ENCODE results near the gene MTCP1. TPM values are rescaled to one million over a fixed set of nuclear protein-coding genes. Genes with fewer than 3 reads are reported as not detected.
A peak's percentile ranks its signal among the peaks of the same experiment; 100 is the strongest.

Gene MTCP1
- total and polyA plus RNA-seq, 10 of the 15 experiments (the other 5 are each of a cell fraction or from before 2014, with no cell fraction given): 16.6 to 74.0 (median 30.9) TPM

GRCh38 chrX:155028877-155029291, 42.1 kb downstream of the MTCP1 start (continued):
- TF ChIP-seq NR2C1 (IDR thresholded peaks at IDR 0.05) (no peak), MYC (IDR thresholded peaks at IDR 0.05; ENCODE audit: insufficient read depth, insufficient read length, insufficient replicate concordance, low read length, severe bottlenecking) (no peak), EED (IDR thresholded peaks at IDR 0.05; ENCODE audit: low read depth) (no peak), ETV6 (conservative IDR thresholded peaks at IDR 0.05 in 1 of 2, IDR thresholded peaks at IDR 0.05 in 1 of 2; ENCODE audit: borderline replicate concordance in 1 of 2, low read depth in 1 of 2) (no peak), SP1 (IDR thresholded peaks at IDR 0.05; ENCODE audit: low read depth, low read length) (no peak)

- ChIA-PET POLR2A (interaction anchor here (1.0 to 2.9 kb wide), 3 partner anchors 38 to 42 kb away, joined by 3 to 32 read pairs (median 6); partner anchors contain the start of genes CMC4 and MTCP1), RAD21 (ENCODE audit: unreplicated experiment) (interaction anchor here (1.0 kb wide), 2 partner anchors 36 to 42 kb away, joined by 3 to 4 read pairs; no protein-coding TSS in a partner anchor), SMC1A (ENCODE audit: uncharacterized antibody, unreplicated experiment) (interaction anchor here (1.0 to 3.3 kb wide), 5 partner anchors 10 to 42 kb away, joined by 3 to 21 read pairs (median 6); no protein-coding TSS in a partner anchor), CTCF (interaction anchor here (0.9 to 1.9 kb wide), 5 partner anchors 18 to 46 kb away, joined by 3 to 4 read pairs (median 4); no protein-coding TSS in a partner anchor)
- no TSS peak for BruUV-seq (replicated peaks)
- Histone ChIP-seq H3K27me3 (replicated peaks in 1 of 2; ENCODE audit: control insufficient read depth in 2 of 2, insufficient read depth in 2 of 2, low read length in 1 of 2) (no peaks in the 10 kb centered on the region), H3K4me2 (ENCODE audit: control insufficient read depth, insufficient read depth) (peak overlapping the region; percentile 11), H4K20me1 (ENCODE audit: control insufficient read depth, insufficient read depth) (no peaks in the 10 kb centered on the region), H3K4me3 (peak overlapping the region; percentile 70), H2AFZ (ENCODE audit: control insufficient read depth, low read depth, low read length) (no peak overlapping the region), H3K27ac (ENCODE audit: control insufficient read depth, insufficient read depth) (peak overlapping the region; percentile 94), H3K36me3 (ENCODE audit: control insufficient read depth in 2 of 2, insufficient read depth in 2 of 2, low read length in 1 of 2) (no peaks in the 10 kb centered on the region), H3K79me2 (ENCODE audit: control insufficient read depth, insufficient read depth, low read length) (peaks cover 27% of the 10 kb centered on the region), H3K9me3 (replicated peaks; ENCODE audit: control insufficient read depth, insufficient read depth, low read length) (no peaks in the 10 kb centered on the region), H3K9ac (ENCODE audit: control insufficient read depth, insufficient read depth, low read length) (peak overlapping the region; percentile 90), H3K4me1 (ENCODE audit: control insufficient read depth, insufficient read depth, low read length) (no peaks in the 10 kb centered on the region)
- WGBS (ENCODE audit: insufficient coverage, insufficient replicate concordance, low lambda C conversion rate, missing lambda C conversion rate): 11% methylated on average over 3 of the region's 3 CpGs
- TF ChIP-seq RAD21 (IDR thresholded peaks at IDR 0.05; ENCODE audit: insufficient read depth, low read depth, low read length): 0 out of 2 replicates have a peak, but pooled peaks have one; percentile 16
- TF ChIP-seq LARP7 (IDR thresholded peaks at IDR 0.05): no peak
- TF ChIP-seq BHLHE40 (IDR thresholded peaks at IDR 0.05; ENCODE audit: borderline replicate concordance in 1 of 2, low read depth in 2 of 2, low read length in 1 of 2): no peak
- peak; percentile 15; the same call in 1 of the 2 replicates for TF ChIP-seq SMC3 (IDR thresholded peaks at IDR 0.05; ENCODE audit: borderline replicate concordance, low read length)
- TF ChIP-seq NFYA (IDR thresholded peaks at IDR 0.05; ENCODE audit: borderline replicate concordance, low read depth, low read length): no peak
- TF ChIP-seq PKNOX1 (IDR thresholded peaks at IDR 0.05): peak; percentile 39; the same call in 1 of the 2 replicates
- no peak for TF ChIP-seq FOXM1 (IDR thresholded peaks at IDR 0.05; ENCODE audit: low read depth, low read length)
- TF ChIP-seq, protein P1, sequence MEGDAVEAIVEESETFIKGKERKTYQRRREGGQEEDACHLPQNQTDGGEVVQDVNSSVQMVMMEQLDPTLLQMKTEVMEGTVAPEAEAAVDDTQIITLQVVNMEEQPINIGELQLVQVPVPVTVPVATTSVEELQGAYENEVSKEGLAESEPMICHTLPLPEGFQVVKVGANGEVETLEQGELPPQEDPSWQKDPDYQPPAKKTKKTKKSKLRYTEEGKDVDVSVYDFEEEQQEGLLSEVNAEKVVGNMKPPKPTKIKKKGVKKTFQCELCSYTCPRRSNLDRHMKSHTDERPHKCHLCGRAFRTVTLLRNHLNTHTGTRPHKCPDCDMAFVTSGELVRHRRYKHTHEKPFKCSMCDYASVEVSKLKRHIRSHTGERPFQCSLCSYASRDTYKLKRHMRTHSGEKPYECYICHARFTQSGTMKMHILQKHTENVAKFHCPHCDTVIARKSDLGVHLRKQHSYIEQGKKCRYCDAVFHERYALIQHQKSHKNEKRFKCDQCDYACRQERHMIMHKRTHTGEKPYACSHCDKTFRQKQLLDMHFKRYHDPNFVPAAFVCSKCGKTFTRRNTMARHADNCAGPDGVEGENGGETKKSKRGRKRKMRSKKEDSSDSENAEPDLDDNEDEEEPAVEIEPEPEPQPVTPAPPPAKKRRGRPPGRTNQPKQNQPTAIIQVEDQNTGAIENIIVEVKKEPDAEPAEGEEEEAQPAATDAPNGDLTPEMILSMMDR (IDR thresholded peaks at IDR 0.05 in 2 of 3, conservative IDR thresholded peaks at IDR 0.05 in 1 of 3; ENCODE audit: control insufficient read depth in 2 of 3, extremely low read depth in 1 of 3, insufficient read depth in 1 of 3, low read depth in 3 of 3, low read length in 3 of 3): peak in 1 of 3 experiments; percentile 14; a peak in 1 of 6 replicates
- peak; percentile 39 for ATAC-seq
- in situ Hi-C loops (cut with MboI): loop anchor here (5.0 kb wide), 1 partner anchor 36 kb away; no protein-coding TSS in a partner anchor
- FAIRE-seq: no peak
- intact Hi-C loops (cut with micrococcal nuclease; ENCODE audit: unreplicated experiment): loop anchor here (5.0 kb wide), 1 partner anchor 44 kb away; the partner anchor contains the start of genes BRCC3, CMC4 and MTCP1
- DNase-seq (ENCODE audit: low read depth, low spot score): no peak
Observed at GRCh38 chrX:155028129-155028528, 42.8 kb downstream of the MTCP1 start.

Data from GM12878 (cell line).